GM23248 (cell line): ENCODE data around the gene ABCG4. TPM values are rescaled to one million over a fixed set of nuclear protein-coding genes. Genes with fewer than 3 reads are reported as not detected.
A peak's percentile ranks its signal among the peaks of the same experiment; 100 is the strongest.

Experiments used
- DNase-seq: peaks from one replicate; pipeline ENCODE4 v3.0.0-alpha.2; 2015
- H2AFZ ChIP-seq: fragments of 200-600 bp; sonication (generic); 2 replicates; pipeline ENCODE4 v1.6.1; 2016; ENCODE audit warnings: antibody characterized with exemption
- H3F3A ChIP-seq: fragments of 200-600 bp; sonication (generic); 2 replicates; pipeline ENCODE4 v1.6.1; 2016; ENCODE audit warnings: mild to moderate bottlenecking, antibody characterized with exemption, mixed run types; ENCODE audit not compliant: insufficient read depth
- H3K27ac ChIP-seq: fragments of 200-600 bp; sonication (generic); 2 replicates; pipeline ENCODE4 v1.5.1; 2016; ENCODE audit warnings: mild to moderate bottlenecking
- H3K27me3 ChIP-seq: fragments of 200-600 bp; sonication (generic); replicated peaks from 2 replicates; pipeline ENCODE4 v1.6.1; 2016; ENCODE audit warnings: mild to moderate bottlenecking; ENCODE audit not compliant: insufficient read depth
- H3K36me3 ChIP-seq: fragments of 200-600 bp; sonication (generic); 2 replicates; pipeline ENCODE4 v1.6.1; 2016; ENCODE audit warnings: low read depth, mild to moderate bottlenecking
- H3K4me1 ChIP-seq: fragments of 200-600 bp; sonication (generic); 2 replicates; pipeline ENCODE4 v1.6.1; 2016; ENCODE audit warnings: mild to moderate bottlenecking; ENCODE audit not compliant: insufficient read depth
- H3K4me2 ChIP-seq: fragments of 200-600 bp; sonication (generic); one replicate; pipeline ENCODE4 v1.6.1; 2016; ENCODE audit warnings: mild to moderate bottlenecking; ENCODE audit not compliant: unreplicated experiment
- H3K4me3 ChIP-seq: fragments of 200-600 bp; sonication (generic); 2 replicates; pipeline ENCODE4 v1.5.1; 2016; ENCODE audit warnings: mild to moderate bottlenecking
- H3K79me2 ChIP-seq: fragments of 200-600 bp; sonication (generic); 2 replicates; pipeline ENCODE4 v1.6.1; 2016; ENCODE audit warnings: mild to moderate bottlenecking; ENCODE audit not compliant: insufficient read depth
- H3K9ac ChIP-seq: fragments of 200-600 bp; sonication (generic); 2 replicates; pipeline ENCODE4 v1.6.1; 2016; ENCODE audit warnings: mild to moderate bottlenecking
- H3K9me2 ChIP-seq: fragments of 200-600 bp; sonication (generic); 2 replicates; pipeline ENCODE4 v1.6.1; 2016; ENCODE audit warnings: mixed run types, mild to moderate bottlenecking, moderate library complexity; ENCODE audit not compliant: insufficient read depth
- H3K9me3 ChIP-seq: fragments of 200-600 bp; sonication (generic); one replicate; pipeline ENCODE4 v1.6.1; 2017; ENCODE audit warnings: low read depth
- H4K20me1 ChIP-seq: fragments of 200-600 bp; sonication (generic); 2 replicates; pipeline ENCODE4 v1.6.0; 2016; ENCODE audit not compliant: insufficient read depth
- EZH2 ChIP-seq: fragments of 200-600 bp; sonication (generic); IDR thresholded peaks from 2 replicates; pipeline ENCODE4 v1.6.1; 2018; ENCODE audit warnings: antibody characterized with exemption, mild to moderate bottlenecking; ENCODE audit not compliant: insufficient read depth, poor library complexity, severe bottlenecking
- EZH2phosphoT487 ChIP-seq: fragments of 200-600 bp; sonication (generic); IDR thresholded peaks from 2 replicates; pipeline ENCODE4 v1.6.1; 2018; ENCODE audit warnings: antibody characterized with exemption, moderate library complexity, mild to moderate bottlenecking, low read depth; ENCODE audit not compliant: insufficient read depth
- WGBS, 2 experiments: methylation state at CpG; one replicate each; pipeline ENCODE4 v1.1.6; 2015 to 2017; ENCODE audit warnings: low lambda C conversion rate in 2 of 2, low coverage in 1 of 2; ENCODE audit errors: missing lambda C conversion rate in 2 of 2; 5-methylcytosine and 5-hydroxymethylcytosine counted together
- in situ Hi-C: fragments of 300-500 bp; cut with MboI; formaldehyde crosslinking; loops from 2 replicates; pipeline ENCODE4 v1.15.0; 2020
- polyA plus RNA-seq: library from polyadenylated mRNA; unstranded; fragments of >200 nt; fragmentation: Nextera tagmentation; extraction: Ambion mirVana; gene quantifications from 2 replicates; pipeline ENCODE4 v1.2.1, GENCODE V29; 2016
- total RNA-seq: library from RNA; depleted of rRNA; stranded (reverse); fragments of >200 nt; shearing (Covaris generic); gene quantifications from 2 replicates; pipeline ENCODE4 v1.2.3, GENCODE V29; 2014

ABCG4 gene
- total and polyA plus RNA-seq, 2 experiments from 2014 or later: 0.06 TPM; not detected in 1

DNA sequence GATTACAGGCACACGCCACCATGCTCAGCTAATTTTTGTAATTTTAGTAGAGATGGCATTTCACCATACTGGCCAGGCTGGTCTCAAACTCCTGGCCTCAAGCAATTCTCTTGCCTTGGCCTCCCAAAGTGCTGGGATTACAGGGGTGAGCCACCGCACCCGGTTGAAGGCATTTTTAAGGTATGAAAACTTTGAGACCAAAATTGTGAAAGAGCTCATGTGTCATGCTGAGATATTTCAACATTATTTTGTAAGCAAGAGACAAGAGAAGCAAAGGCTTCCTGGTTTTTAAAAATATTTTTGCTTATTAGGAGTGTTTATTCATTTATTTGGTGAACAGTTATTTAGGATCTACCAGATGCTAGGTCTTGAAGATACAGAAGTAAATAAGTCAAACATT is 43.3 kb downstream of the ABCG4 start:
- TF ChIP-seq EZH2 (no peak), EZH2phosphoT487 (no peak)
- Histone ChIP-seq H3K9me3 (no peaks in the 10 kb centered on the region), H3K9me2 (no peaks in the 10 kb centered on the region), H2AFZ (no peak overlapping the region), H3K36me3 (no peaks in the 10 kb centered on the region), H3F3A (no peaks in the 10 kb centered on the region), H3K9ac (no peak overlapping the region), H3K4me1 (no peaks in the 10 kb centered on the region), H4K20me1 (no peaks in the 10 kb centered on the region), H3K79me2 (no peaks in the 10 kb centered on the region), H3K27ac (no peak overlapping the region), H3K4me3 (no peak overlapping the region), H3K4me2 (no peak overlapping the region), H3K27me3 (no peaks in the 10 kb centered on the region)
- in situ Hi-C loops: no loop called here
- WGBS, 2 experiments: 73 to 78% methylated on average over 3 of the region's 3 CpGs
- peak; percentile 49 for DNase-seq

DNA sequence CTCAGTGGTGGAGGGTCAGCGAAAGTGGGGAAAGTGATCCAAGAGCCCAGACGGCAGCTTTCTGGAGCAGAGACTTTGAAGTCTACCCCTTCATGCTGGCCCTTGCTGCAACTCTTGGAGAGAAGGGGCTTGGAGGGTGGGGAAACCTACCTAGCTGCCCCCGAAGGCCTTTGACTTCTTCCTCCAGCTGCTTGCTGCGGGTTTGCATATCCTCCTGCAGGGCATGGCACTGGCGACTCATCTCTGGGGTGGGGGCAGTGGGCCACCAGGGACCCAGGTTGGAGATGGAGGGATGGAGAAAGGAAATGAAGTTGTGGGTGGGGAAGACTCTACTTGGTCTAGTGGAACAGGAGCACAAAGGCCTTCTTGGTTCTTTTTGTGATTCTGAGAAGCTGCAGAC is 44.1 kb downstream of the ABCG4 start:
- no peak overlapping the region for H2AFZ ChIP-seq
- H3K27me3 ChIP-seq: no peaks in the 10 kb centered on the region
- no peaks in the 10 kb centered on the region for H3F3A ChIP-seq
- TF ChIP-seq EZH2: no peak
- no peak for TF ChIP-seq EZH2phosphoT487
- H3K9ac ChIP-seq: no peak overlapping the region
- no peak overlapping the region for H3K27ac ChIP-seq
- no peaks in the 10 kb centered on the region for H3K4me1 ChIP-seq
- no peaks in the 10 kb centered on the region for H3K9me2 ChIP-seq
- H3K9me3 ChIP-seq: no peaks in the 10 kb centered on the region
- no peaks in the 10 kb centered on the region for H3K36me3 ChIP-seq
- no peaks in the 10 kb centered on the region for H3K79me2 ChIP-seq
- H3K4me3 ChIP-seq: no peak overlapping the region
- no peaks in the 10 kb centered on the region for H4K20me1 ChIP-seq
- DNase-seq: no peak
- 91% methylated on average over 5 of the region's 5 CpGs for WGBS, 2 experiments
- H3K4me2 ChIP-seq: no peak overlapping the region
- in situ Hi-C loops: no loop called here

DNA sequence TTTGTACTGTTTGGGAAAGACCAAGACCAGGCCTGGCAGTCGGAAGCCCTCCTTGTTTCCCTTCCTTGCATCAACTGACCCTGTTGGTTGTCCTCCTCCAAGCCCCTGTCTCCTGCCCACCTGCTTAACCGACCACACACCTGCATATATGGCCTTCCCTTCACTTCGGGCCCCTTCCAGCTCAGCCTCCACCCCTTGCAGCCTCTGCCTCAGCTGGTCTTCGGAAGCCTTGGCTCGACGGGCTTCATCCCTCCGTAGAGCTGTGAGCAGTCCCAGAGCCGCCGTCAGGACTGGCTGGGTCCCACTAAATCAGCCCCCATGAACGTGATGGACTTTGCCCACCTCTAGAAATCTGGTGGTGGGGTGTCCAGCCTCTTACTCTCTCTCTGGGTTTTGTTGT is 44.8 kb downstream of the ABCG4 start:
- Histone ChIP-seq H3K4me2 (no peak overlapping the region), H3K9me2 (no peaks in the 10 kb centered on the region), H2AFZ (no peak overlapping the region), H3K27me3 (no peaks in the 10 kb centered on the region), H3K36me3 (no peaks in the 10 kb centered on the region), H3K9ac (no peak overlapping the region), H3K4me1 (no peaks in the 10 kb centered on the region), H4K20me1 (no peaks in the 10 kb centered on the region), H3K79me2 (no peaks in the 10 kb centered on the region), H3K27ac (no peak overlapping the region), H3K9me3 (no peaks in the 10 kb centered on the region), H3F3A (no peaks in the 10 kb centered on the region), H3K4me3 (no peak overlapping the region)
- WGBS, 2 experiments: 82 to 85% methylated on average over 10 of the region's 10 CpGs
- no peak for DNase-seq
- TF ChIP-seq EZH2 (no peak), EZH2phosphoT487 (no peak)
- in situ Hi-C loops: no loop called here

DNA sequence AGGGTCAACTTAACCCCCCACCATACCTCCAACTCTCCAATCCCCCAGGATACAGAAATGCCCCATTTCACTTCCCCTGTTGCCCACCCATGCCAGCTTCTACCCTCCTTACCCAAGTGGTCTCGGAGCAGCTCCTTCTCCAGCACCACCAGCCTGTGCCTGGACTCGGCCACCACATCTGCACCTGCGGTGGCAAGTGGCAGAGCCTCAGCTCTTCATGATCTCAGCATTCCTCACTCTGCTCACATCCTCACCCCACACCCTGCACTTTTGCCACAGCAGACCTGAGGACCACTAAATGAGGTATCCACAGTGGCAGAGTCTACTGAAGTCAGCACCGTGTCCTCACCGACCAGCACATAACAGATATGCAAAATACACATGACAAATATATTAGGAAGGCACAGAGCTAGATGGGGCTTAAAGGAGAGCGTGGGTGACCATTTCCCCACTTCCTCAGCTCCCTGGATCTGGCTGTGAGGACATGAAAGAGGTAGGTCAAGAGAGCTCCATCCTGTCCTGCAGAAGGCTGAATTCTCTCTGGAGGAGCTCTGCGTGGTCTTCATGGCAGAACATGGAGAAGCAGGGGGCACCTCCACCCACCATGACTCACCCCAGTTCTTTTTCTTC is 46.1 kb downstream of the ABCG4 start:
- WGBS, 2 experiments: 54 to 55% methylated on average over 7 of the region's 7 CpGs

More for the DNA sequence above, 46.1 kb downstream of the ABCG4 start:
- Histone ChIP-seq H3K4me2 (no peak overlapping the region), H3K9ac (no peak overlapping the region), H2AFZ (no peak overlapping the region), H3K79me2 (no peaks in the 10 kb centered on the region), H3K4me3 (no peak overlapping the region), H3K27me3 (no peaks in the 10 kb centered on the region), H3K27ac (no peak overlapping the region), H4K20me1 (no peaks in the 10 kb centered on the region), H3K36me3 (no peaks in the 10 kb centered on the region), H3K4me1 (no peaks in the 10 kb centered on the region), H3K9me3 (no peaks in the 10 kb centered on the region), H3F3A (no peaks in the 10 kb centered on the region), H3K9me2 (no peaks in the 10 kb centered on the region)
- TF ChIP-seq EZH2 (no peak), EZH2phosphoT487 (no peak)
- in situ Hi-C loops: no loop called here
- no peak for DNase-seq
